A549 (cell line): Measurements from ENCODE around the gene FNDC3A. TPM values are rescaled to one million over a fixed set of nuclear protein-coding genes. Genes with fewer than 3 reads are reported as not detected.

ENCODE experiments used
- ATAC-seq, 2 experiments: fragments of 200-7000 bp in 1 of 2; fragments of >200 bp in 1 of 2; cut with Nextera tagmentation in 1 of 2; cut with Tn5 transposase in 1 of 2; 3 replicates each; pipeline versions ENCODE4 v1.8.0 to v1.9.1; 2018 to 2020; ENCODE audit warnings: mild to moderate bottlenecking in 1 of 2, moderate library complexity in 1 of 2
- CTCF ChIA-PET: fragments of 300-600 bp; sonication (Branson Sonifier 250); formaldehyde crosslinking; extraction: SDS; loops from one replicate; lab custom pipeline; 2021; ENCODE audit warnings: antibody characterized with exemption, inconsistent platforms; lab: Yijun Ruan, JAX
- POLR2A ChIA-PET: fragments of 350-600 bp; formaldehyde crosslinking; extraction: SDS; loops from one replicate; lab custom pipeline; 2021; ENCODE audit warnings: antibody characterized with exemption, inconsistent platforms; lab: Yijun Ruan, JAX
- DNase-seq, 2 experiments: peaks; one replicate each; pipeline versions ENCODE4 v3.0.0 to v3.0.0-alpha.2; 2011 to 2016; ENCODE audit warnings: low read depth in 1 of 2, low spot score in 1 of 2
- FAIRE-seq: peaks from 2 replicates; lab custom pipeline; 2011; peaks lifted over from hg19 to GRCh38; lab: Jason Lieb, UNC
- H3K27ac ChIP-seq, 2 experiments: fragments of >200 bp; sonication (Bioruptor Twin); formaldehyde crosslinking; 3 replicates each; pipeline ENCODE4 v1.5.1; 2016 to 2017
- H3K4me1 ChIP-seq: fragments of >200 bp; sonication (Bioruptor Twin); formaldehyde crosslinking; 3 replicates; pipeline ENCODE4 v1.6.1; 2016
- H3K4me2 ChIP-seq: fragments of >200 bp; sonication (Bioruptor Twin); formaldehyde crosslinking; 3 replicates; pipeline ENCODE4 v1.6.1; 2016
- H3K4me3 ChIP-seq: fragments of >200 bp; sonication (Bioruptor Twin); formaldehyde crosslinking; 3 replicates; pipeline ENCODE4 v1.5.1; 2016
- H3K9me3 ChIP-seq: fragments of >200 bp; sonication (Bioruptor Twin); formaldehyde crosslinking; 3 replicates; pipeline ENCODE4 v1.6.1; 2016
- BHLHE40 ChIP-seq: IDR thresholded peaks from 2 replicates; pipeline ENCODE4 v1.6.1; 2012; ENCODE audit warnings: low read depth, low read length, inconsistent platforms
- CBX2 ChIP-seq: fragments of 200-600 bp; sonication (generic); IDR thresholded peaks from 2 replicates; pipeline ENCODE4 v1.6.1; 2016; ENCODE audit warnings: low read depth, mild to moderate bottlenecking, borderline replicate concordance
- CBX8 ChIP-seq: fragments of 200-600 bp; sonication (generic); IDR thresholded peaks from 2 replicates; pipeline ENCODE4 v1.6.1; 2016
- CHD2 ChIP-seq: fragments of 150-350 bp; IDR thresholded peaks from 2 replicates; pipeline ENCODE4 v1.6.1; 2014; ENCODE audit warnings: low read length; ENCODE audit not compliant: partially characterized antibody
- CHD4 ChIP-seq: fragments of 200-600 bp; sonication (generic); IDR thresholded peaks from 2 replicates; pipeline ENCODE4 v1.6.1; 2016; ENCODE audit warnings: antibody characterized with exemption, mild to moderate bottlenecking, borderline replicate concordance
- FOSB ChIP-seq: fragments of 250-450 bp; sonication (Bioruptor Pico); IDR thresholded peaks from 2 replicates; pipeline ENCODE4 v1.5.0; 2020; ENCODE audit warnings: mild to moderate bottlenecking, moderate library complexity
- FOXS1 ChIP-seq: fragments of 250-450 bp; sonication (Bioruptor Pico); IDR thresholded peaks from 2 replicates; pipeline ENCODE4 v1.5.0; 2020; ENCODE audit warnings: mild to moderate bottlenecking, moderate library complexity
- GATA3 ChIP-seq: IDR thresholded peaks from 2 replicates; pipeline ENCODE4 v1.6.1; 2012; ENCODE audit warnings: borderline replicate concordance
- HEYL ChIP-seq: fragments of 250-450 bp; sonication (Bioruptor Pico); IDR thresholded peaks from 2 replicates; pipeline ENCODE4 v1.8.0; 2021; ENCODE audit warnings: mild to moderate bottlenecking, moderate library complexity
- HOXB13 ChIP-seq: fragments of 250-450 bp; sonication (Bioruptor Pico); IDR thresholded peaks from 2 replicates; pipeline ENCODE4 v1.5.0; 2020; ENCODE audit warnings: low read depth, mild to moderate bottlenecking, moderate library complexity
- KDM1A ChIP-seq: fragments of 200-600 bp; sonication (generic); IDR thresholded peaks from 2 replicates; pipeline ENCODE4 v1.6.1; 2016; ENCODE audit warnings: low read depth, mild to moderate bottlenecking
- MYC ChIP-seq: IDR thresholded peaks from 2 replicates; pipeline ENCODE4 v1.6.1; 2012; ENCODE audit warnings: mild to moderate bottlenecking, inconsistent platforms, low read length, improper control_type of control experiment, borderline replicate concordance
- NR3C1 ChIP-seq: fragments of >200 bp; sonication (Bioruptor Twin); formaldehyde crosslinking; IDR thresholded peaks from 3 replicates; pipeline ENCODE4 v1.6.1; 2017
- PHF8 ChIP-seq: fragments of 200-600 bp; sonication (generic); IDR thresholded peaks from 2 replicates; pipeline ENCODE4 v1.6.1; 2016; ENCODE audit warnings: low read depth, mild to moderate bottlenecking, antibody characterized with exemption, moderate library complexity, borderline replicate concordance
- POLR2A ChIP-seq: IDR thresholded peaks from 2 replicates; pipeline ENCODE4 v1.6.1; 2012; ENCODE audit warnings: mild to moderate bottlenecking, low read length
- RAD21 ChIP-seq, 2 experiments: fragments of >200 bp in 1 of 2; sonication (Bioruptor Twin) in 1 of 2; formaldehyde crosslinking in 1 of 2; IDR thresholded peaks in 1 of 2; conservative IDR thresholded peaks in 1 of 2; 2 replicates in 1 of 2; 3 replicates in 1 of 2; pipeline ENCODE4 v1.6.1; 2012 to 2018; ENCODE audit warnings: inconsistent platforms in 1 of 2
- SMC3 ChIP-seq: fragments of >200 bp; sonication (Bioruptor Twin); formaldehyde crosslinking; IDR thresholded peaks from 3 replicates; pipeline ENCODE4 v1.6.1; 2018; ENCODE audit warnings: inconsistent platforms
- ZNF302 ChIP-seq: fragments of 250-450 bp; sonication (Bioruptor Pico); IDR thresholded peaks from 2 replicates; pipeline ENCODE4 v1.9.0; 2021; ENCODE audit warnings: inconsistent platforms, mild to moderate bottlenecking, moderate library complexity
- WGBS: methylation state at CpG from one replicate; pipeline ENCODE4 v1.1.6; 2017; ENCODE audit errors: missing lambda C conversion rate; 5-methylcytosine and 5-hydroxymethylcytosine counted together
- polyA plus RNA-seq, 4 experiments: library from polyadenylated mRNA; depleted of rRNA in 3 of 4; stranded (reverse); fragments of >200 nt; fragmentation: RNase III in 1 of 4; extraction: RNeasy Plus Mini Kit Qiagen cat#74134 plus additional on column Dnase treatment in 1 of 4; gene quantifications; 2 replicates in 3 of 4; 3 replicates in 1 of 4; pipeline ENCODE4 v1.2.3, GENCODE V29; 2011 to 2017
- TF ChIP-seq, protein P1 (sequence below): fragments of >200 bp; sonication (Bioruptor Twin); formaldehyde crosslinking; IDR thresholded peaks from 2 replicates; pipeline ENCODE4 v1.6.1; 2016
- TF ChIP-seq, protein P2 (sequence below): IDR thresholded peaks from 2 replicates; pipeline ENCODE4 v1.6.1; 2012; ENCODE audit warnings: low read depth, borderline replicate concordance
- TF ChIP-seq, protein P3 (sequence below): fragments of 200-600 bp; sonication (generic); IDR thresholded peaks from 2 replicates; pipeline ENCODE4 v1.6.1; 2016; ENCODE audit warnings: antibody characterized with exemption, mild to moderate bottlenecking, moderate library complexity
- TF ChIP-seq, protein P4 (sequence below): fragments of 250-450 bp; sonication (Bioruptor Pico); IDR thresholded peaks from 2 replicates; pipeline ENCODE4 v1.5.0; 2020; ENCODE audit warnings: low read depth, mild to moderate bottlenecking, moderate library complexity
- TF ChIP-seq, protein P5 (sequence below): fragments of 250-450 bp; sonication (Bioruptor Pico); IDR thresholded peaks from 2 replicates; pipeline ENCODE4 v1.5.0; 2021; ENCODE audit warnings: mild to moderate bottlenecking, moderate library complexity, borderline replicate concordance
- TF ChIP-seq, protein P6 (sequence below): fragments of >200 bp; sonication (Bioruptor Twin); formaldehyde crosslinking; IDR thresholded peaks from 3 replicates; pipeline ENCODE4 v1.5.1; 2016

FNDC3A gene
- polyA plus RNA-seq, 2 of the 4 experiments (the other 2 are of a cell fraction), result 16.0 to 32.6 TPM

DNA sequence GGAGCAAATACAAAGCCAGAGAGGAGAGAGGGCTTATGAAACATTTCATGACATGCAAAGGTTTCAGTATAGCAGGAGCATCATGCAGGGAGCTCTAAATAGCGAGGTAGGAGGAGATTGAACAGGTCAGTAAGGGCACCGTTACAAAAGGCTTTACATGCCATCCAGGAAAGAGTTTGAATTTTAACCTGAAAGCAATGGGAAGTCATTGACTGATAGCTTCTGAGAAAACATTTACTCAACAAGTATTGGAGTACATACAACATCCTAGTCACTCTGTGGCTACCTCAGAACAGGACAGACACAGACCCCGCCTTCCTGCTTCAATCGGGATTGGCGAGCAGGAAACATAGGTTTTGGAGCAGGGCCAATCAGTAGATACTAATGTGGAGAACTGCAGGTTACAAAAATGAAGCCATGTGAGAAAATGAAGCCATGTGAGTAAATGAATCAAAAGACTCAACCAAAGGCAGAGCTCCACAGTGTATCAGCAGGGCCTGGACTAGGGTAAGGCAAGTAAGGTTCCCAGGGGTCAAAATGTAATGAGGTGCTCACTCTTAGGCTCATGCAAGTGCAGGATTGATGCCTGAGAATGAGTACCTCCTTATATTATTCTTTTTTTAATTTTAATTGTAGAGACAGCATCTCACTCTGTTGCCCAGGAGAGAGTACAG, 46.8 kb upstream of the FNDC3A start:
- ATAC-seq (no peak), DNase-seq (no peak), FAIRE-seq (no peak)
- no peak overlapping the region for H3K4me2 ChIP-seq
- no peaks in the 10 kb centered on the region for H3K4me1 ChIP-seq
- TF ChIP-seq, protein P1, sequence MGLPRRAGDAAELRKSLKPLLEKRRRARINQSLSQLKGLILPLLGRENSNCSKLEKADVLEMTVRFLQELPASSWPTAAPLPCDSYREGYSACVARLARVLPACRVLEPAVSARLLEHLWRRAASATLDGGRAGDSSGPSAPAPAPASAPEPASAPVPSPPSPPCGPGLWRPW, result no peak
- no peak for TF ChIP-seq HEYL (CRISPR knock-in tag)
- no peak for TF ChIP-seq HOXB13 (CRISPR knock-in tag)
- TF ChIP-seq KDM1A, result no peak
- no peak overlapping the region for H3K4me3 ChIP-seq
- no peaks in the 10 kb centered on the region for H3K9me3 ChIP-seq
- 47% methylated on average over 5 of the region's 5 CpGs for WGBS
- ChIA-PET POLR2A (no interaction called here), CTCF (interaction anchor here (1.2 kb wide), 1 partner anchor 13 kb away, joined by 3 read pairs; no protein-coding TSS in a partner anchor)
- H3K27ac ChIP-seq, result no peak overlapping the region

DNA sequence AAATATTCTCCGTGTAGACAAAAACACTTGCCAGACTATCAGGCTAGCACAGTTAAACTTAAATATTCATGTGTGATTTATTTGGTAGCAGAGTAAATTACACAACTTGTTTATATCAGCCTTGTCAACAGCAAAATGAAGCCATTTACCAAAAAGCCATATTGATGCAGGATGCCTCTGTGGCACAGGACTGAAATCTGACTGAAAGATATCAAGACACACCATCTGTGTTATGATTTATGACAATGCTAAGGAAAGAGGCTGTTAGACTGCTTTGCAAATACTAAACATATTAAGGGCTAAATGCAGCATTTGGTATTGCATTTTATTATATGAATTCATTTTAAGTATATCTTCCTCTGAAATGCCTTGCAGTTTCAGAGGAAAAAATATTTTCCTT, 44.8 kb upstream of the FNDC3A start:
- Histone ChIP-seq H3K27ac (no peak overlapping the region), H3K4me3 (no peak overlapping the region), H3K9me3 (no peaks in the 10 kb centered on the region), H3K4me2 (no peak overlapping the region), H3K4me1 (no peaks in the 10 kb centered on the region)
- WGBS, result 42% methylated on average over 1 of the region's 1 CpG
- ATAC-seq (no peak), DNase-seq (no peak), FAIRE-seq (no peak)
- ChIA-PET CTCF (no interaction called here), POLR2A (no interaction called here)
- TF ChIP-seq CHD4 (no peak), HEYL (CRISPR knock-in tag) (no peak), ZNF302 (CRISPR knock-in tag) (no peak), SMC3 (no peak), KDM1A (no peak)

DNA sequence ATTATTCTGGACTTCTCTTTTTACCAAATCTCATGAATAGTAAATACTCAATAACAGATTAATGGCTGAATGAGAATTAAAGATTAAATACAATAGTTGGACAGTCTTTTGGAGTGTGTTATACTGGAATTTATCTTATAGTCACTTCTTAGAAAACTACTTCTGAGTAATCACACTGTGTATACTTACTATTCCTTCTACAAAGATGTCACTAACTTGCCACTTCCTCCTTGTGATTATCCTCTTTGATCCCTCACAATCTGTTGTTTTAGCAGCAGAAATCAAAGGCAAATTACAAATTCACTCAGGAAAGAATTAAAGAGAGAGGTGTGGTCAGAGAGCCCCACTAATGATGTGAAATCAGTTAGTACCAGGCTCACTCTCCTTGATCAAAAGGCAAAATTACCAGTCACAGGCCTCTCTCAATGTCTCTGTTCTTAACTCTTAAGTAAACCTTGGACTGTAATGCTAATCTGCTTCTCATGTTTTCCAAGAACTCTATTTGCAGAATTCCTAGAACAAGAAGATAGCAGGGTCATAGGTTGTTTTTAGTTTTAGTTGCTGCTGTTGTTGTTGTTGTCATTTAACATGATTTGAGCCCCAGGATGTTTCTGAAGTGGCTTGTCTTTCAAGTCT, 37.3 kb upstream of the FNDC3A start:
- Histone ChIP-seq H3K27ac (no peak overlapping the region), H3K4me3 (no peak overlapping the region), H3K9me3 (no peaks in the 10 kb centered on the region), H3K4me1 (no peaks in the 10 kb centered on the region), H3K4me2 (no peak overlapping the region)
- POLR2A ChIA-PET, result no interaction called here
- DNase-seq, result no peak
- no peak for FAIRE-seq
- ATAC-seq, result no peak
- CTCF ChIA-PET, result no interaction called here
- TF ChIP-seq FOXS1 (no peak), FOSB (no peak), NR3C1 (no peak), POLR2A (no peak), CHD2 (no peak), CBX8 (no peak), RAD21 (conservative IDR thresholded peaks at IDR 0.05 in 1 of 2, IDR thresholded peaks at IDR 0.05 in 1 of 2) (no peak), MYC (no peak), BHLHE40 (no peak), GATA3 (no peak), CBX2 (no peak), PHF8 (no peak)
- TF ChIP-seq, protein P2, sequence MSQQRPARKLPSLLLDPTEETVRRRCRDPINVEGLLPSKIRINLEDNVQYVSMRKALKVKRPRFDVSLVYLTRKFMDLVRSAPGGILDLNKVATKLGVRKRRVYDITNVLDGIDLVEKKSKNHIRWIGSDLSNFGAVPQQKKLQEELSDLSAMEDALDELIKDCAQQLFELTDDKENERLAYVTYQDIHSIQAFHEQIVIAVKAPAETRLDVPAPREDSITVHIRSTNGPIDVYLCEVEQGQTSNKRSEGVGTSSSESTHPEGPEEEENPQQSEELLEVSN, result no peak
- TF ChIP-seq, protein P3, sequence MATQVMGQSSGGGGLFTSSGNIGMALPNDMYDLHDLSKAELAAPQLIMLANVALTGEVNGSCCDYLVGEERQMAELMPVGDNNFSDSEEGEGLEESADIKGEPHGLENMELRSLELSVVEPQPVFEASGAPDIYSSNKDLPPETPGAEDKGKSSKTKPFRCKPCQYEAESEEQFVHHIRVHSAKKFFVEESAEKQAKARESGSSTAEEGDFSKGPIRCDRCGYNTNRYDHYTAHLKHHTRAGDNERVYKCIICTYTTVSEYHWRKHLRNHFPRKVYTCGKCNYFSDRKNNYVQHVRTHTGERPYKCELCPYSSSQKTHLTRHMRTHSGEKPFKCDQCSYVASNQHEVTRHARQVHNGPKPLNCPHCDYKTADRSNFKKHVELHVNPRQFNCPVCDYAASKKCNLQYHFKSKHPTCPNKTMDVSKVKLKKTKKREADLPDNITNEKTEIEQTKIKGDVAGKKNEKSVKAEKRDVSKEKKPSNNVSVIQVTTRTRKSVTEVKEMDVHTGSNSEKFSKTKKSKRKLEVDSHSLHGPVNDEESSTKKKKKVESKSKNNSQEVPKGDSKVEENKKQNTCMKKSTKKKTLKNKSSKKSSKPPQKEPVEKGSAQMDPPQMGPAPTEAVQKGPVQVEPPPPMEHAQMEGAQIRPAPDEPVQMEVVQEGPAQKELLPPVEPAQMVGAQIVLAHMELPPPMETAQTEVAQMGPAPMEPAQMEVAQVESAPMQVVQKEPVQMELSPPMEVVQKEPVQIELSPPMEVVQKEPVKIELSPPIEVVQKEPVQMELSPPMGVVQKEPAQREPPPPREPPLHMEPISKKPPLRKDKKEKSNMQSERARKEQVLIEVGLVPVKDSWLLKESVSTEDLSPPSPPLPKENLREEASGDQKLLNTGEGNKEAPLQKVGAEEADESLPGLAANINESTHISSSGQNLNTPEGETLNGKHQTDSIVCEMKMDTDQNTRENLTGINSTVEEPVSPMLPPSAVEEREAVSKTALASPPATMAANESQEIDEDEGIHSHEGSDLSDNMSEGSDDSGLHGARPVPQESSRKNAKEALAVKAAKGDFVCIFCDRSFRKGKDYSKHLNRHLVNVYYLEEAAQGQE, result no peak
- TF ChIP-seq, protein P4, sequence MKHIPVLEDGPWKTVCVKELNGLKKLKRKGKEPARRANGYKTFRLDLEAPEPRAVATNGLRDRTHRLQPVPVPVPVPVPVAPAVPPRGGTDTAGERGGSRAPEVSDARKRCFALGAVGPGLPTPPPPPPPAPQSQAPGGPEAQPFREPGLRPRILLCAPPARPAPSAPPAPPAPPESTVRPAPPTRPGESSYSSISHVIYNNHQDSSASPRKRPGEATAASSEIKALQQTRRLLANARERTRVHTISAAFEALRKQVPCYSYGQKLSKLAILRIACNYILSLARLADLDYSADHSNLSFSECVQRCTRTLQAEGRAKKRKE (CRISPR knock-in tag), result no peak
- TF ChIP-seq, protein P5, sequence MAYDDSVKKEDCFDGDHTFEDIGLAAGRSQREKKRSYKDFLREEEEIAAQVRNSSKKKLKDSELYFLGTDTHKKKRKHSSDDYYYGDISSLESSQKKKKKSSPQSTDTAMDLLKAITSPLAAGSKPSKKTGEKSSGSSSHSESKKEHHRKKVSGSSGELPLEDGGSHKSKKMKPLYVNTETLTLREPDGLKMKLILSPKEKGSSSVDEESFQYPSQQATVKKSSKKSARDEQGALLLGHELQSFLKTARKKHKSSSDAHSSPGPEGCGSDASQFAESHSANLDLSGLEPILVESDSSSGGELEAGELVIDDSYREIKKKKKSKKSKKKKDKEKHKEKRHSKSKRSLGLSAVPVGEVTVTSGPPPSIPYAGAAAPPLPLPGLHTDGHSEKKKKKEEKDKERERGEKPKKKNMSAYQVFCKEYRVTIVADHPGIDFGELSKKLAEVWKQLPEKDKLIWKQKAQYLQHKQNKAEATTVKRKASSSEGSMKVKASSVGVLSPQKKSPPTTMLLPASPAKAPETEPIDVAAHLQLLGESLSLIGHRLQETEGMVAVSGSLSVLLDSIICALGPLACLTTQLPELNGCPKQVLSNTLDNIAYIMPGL (CRISPR knock-in tag), result no peak
- TF ChIP-seq, protein P6, sequence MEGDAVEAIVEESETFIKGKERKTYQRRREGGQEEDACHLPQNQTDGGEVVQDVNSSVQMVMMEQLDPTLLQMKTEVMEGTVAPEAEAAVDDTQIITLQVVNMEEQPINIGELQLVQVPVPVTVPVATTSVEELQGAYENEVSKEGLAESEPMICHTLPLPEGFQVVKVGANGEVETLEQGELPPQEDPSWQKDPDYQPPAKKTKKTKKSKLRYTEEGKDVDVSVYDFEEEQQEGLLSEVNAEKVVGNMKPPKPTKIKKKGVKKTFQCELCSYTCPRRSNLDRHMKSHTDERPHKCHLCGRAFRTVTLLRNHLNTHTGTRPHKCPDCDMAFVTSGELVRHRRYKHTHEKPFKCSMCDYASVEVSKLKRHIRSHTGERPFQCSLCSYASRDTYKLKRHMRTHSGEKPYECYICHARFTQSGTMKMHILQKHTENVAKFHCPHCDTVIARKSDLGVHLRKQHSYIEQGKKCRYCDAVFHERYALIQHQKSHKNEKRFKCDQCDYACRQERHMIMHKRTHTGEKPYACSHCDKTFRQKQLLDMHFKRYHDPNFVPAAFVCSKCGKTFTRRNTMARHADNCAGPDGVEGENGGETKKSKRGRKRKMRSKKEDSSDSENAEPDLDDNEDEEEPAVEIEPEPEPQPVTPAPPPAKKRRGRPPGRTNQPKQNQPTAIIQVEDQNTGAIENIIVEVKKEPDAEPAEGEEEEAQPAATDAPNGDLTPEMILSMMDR, result no peak
